SIG-M5 treated with dmso at 0.1 percent for 504 hours (cell line): ENCODE data around the gene COL10A1.

Experiments
- DNase-seq: peaks from one replicate; lab custom pipeline; 2025; ENCODE audit not compliant: unreplicated experiment; lab: John Stamatoyannopoulos, UW

The COL10A1 gene

GRCh38 chr6:116126032-116126431, at the start of gene COL10A1:
Gene COL10A1, minus strand, starts transcription at chr6:116126132. Its CDS starts 640 bp downstream, at chr6:116125492.
- DNase-seq, result no peak

GRCh38 chr6:116175344-116175743, 49.4 kb upstream of the COL10A1 start:
- DNase-seq, result no peak

- DNase-seq, result no peak
Measured at GRCh38 chr6:116173928-116174327, 48.0 kb upstream of the COL10A1 start.

GRCh38 chr6:116170358-116171057, 44.6 kb upstream of the COL10A1 start:
- DNase-seq, result no peak

GRCh38 chr6:116169880-116170279, 43.9 kb upstream of the COL10A1 start:
- no peak for DNase-seq

GRCh38 chr6:116168148-116168547, 42.2 kb upstream of the COL10A1 start:
- no peak for DNase-seq

DNA sequence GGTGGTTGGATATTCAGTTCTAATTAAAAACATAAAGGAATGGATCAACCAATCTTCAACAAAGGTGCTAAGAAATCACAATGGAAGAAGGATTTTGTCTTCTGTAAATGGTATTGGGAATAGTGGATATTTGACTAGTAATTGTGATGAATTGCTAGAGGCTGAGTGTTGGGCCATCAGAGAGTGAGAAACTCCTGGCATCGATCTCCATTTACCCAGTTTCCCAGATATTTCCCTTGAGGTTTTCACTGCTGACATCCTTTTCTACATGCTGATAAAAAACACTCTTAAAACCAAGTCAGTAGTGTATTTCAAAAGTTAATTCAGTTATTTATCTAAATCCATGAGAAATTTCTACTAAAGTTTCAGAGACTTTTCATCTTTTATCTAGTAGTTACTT, 40.4 kb upstream of the COL10A1 start:
- DNase-seq, result no peak

GRCh38 chr6:116165596-116165995, 39.7 kb upstream of the COL10A1 start:
- no peak for DNase-seq

- DNase-seq, result no peak
Measured at GRCh38 chr6:116159782-116160524, 34.0 kb upstream of the COL10A1 start.

GRCh38 chr6:116158641-116159040, 32.7 kb upstream of the COL10A1 start:
- DNase-seq, result no peak

DNA sequence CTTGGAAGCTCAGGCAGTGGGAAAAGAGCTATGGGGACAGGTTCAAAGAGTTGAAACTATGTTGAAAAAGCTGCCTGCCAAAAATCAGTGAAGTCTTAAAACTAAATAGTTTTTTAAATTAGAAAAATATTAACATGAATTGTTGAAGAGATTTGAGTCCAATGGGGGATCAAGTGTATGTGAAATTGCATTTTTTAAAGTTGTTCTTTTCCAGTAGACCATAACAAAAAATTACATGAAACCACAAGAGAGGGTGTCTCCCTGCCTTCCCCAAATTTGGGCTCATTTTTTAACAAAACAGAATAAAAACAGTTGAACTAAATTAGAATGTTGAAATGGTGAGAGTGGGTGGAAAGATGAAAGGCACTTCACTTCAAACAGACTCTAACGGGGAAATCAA, 31.5 kb upstream of the COL10A1 start:
- DNase-seq, result no peak

DNA sequence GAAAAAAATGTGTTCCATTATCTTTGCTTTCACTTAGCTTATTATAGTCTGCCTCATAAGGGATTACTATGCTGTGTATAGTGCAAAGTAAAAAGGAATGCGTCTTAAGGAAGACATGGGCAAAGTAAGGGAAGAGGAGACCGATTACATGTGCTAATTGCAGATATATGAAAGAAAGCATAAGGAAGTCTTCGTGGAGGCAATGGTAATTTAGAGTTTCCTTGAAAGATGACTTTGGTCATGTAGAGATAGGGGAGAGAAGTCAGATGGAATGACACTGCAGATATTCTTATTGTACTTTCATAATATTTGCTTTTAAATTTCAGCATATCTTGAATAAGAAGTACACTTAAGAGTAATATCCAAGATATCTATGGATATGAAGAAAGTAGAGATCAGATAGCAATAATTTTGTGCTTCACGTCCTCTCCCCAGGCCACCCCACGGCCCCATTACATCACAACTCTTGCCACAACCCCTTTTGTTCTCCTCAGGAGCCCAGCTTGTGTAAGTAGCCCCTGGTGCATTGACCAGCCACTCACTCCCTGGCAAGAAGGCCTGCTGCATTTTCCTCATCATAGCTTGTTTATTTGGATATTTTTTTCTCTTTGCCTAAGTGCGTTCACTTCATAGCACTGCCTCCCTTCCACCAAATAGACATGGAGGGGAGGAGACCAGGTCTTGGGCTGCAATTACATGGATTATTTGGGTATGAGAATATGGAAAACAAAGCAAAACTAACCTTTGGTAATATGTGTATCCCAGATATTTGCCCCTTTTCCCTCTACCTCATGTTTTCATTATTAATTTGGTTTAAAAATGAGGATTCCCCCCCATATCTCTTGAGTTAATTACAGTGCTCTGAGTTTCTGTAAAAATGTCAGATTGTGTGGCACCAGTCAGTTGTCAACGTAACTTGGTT, 30.7 kb upstream of the COL10A1 start:
- DNase-seq, result no peak

DNA sequence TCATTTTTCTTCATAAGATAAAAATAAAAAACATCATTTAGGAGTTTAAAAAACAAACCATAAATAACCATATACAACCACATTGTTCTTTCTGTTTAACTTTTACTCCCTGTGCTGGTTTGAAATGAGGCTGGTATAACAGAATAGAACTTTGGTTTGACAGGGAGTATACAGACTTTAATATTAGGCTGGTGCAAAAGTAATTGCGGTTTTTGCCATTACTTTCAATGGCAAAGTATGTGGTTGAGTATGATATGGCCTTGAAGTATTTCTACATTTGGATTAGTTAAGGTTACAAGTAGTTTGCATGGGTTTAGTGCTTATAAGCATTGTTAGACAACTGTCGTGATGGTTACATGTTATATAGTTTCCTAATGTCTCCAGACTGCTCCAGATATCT, 29.0 kb upstream of the COL10A1 start:
- DNase-seq, result no peak

GRCh38 chr6:116152620-116153019, 26.7 kb upstream of the COL10A1 start:
- no peak for DNase-seq

GRCh38 chr6:116145803-116146675, 20.1 kb upstream of the COL10A1 start:
- DNase-seq, result no peak

- no peak for DNase-seq
Measured at GRCh38 chr6:116144605-116145004, 18.7 kb upstream of the COL10A1 start.

DNA sequence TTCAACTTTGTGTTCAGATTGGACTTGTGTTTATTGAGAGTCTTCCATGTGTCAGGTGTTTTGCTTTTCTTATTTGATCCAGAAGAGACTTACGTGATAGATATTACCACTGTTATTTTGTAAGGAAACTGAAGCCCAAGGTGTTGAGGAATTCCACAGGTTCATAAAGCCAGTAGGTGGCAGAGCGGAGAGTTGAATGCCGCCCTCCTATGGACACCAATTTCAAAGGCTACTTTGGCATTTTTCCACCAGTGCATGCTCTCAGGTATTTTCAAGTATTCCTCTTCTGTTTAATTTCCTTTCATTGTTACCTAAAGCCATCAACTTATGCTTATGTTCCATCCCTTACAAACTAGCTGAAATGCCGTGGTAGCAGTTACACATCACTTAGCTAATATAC, 14.0 kb upstream of the COL10A1 start:
- DNase-seq, result no peak

DNA sequence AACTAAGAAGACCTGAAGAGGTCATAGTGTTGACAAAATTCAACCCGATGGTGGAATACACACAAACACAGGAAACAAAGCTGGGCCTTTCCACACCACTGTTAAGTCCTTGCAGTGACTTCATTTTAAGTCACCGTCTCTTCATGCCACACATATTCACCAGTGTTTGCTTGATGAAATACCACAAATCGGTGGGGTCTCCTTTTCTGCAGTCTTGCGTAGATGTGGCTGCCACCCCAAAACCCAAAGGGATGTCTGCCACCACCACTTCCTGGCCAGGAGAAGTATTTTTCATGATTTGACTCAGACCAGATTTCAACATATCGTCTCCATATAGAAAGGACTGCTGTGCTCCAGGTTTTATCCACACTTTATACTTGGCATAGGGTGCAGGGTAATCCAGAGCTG, 11.0 kb upstream of the COL10A1 start:
- DNase-seq, result no peak

- no peak for DNase-seq
Measured at GRCh38 chr6:116136373-116136772, 10.4 kb upstream of the COL10A1 start.

DNA sequence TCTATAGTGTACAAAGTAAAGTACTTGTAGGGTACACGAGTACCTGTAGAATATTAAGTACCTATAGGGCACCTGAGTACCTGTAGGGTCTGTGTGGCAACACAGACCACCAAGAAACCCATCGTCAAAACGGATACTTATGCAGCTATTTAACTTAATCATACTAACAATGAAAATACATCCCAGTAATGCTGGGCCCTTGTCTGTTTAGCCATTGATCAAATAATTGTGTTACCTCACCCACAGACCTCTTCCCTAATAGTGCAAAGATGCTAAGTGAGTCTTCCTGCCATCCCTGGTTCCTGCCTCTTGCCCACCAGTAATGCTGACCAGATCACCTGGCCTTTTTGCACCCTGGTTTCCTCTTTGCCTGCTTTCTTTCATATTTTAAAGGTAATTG, 7.5 kb upstream of the COL10A1 start:
- DNase-seq, result no peak
